Endodermal cell (in vitro differentiated cells): ENCODE results near the gene S1PR1. TPM values are rescaled to one million over a fixed set of nuclear protein-coding genes. Genes with fewer than 3 reads are reported as not detected.

ENCODE experiments used
- DNase-seq: peaks from one replicate; pipeline ENCODE4 v3.0.0-alpha.2; 2017
- H3K27ac ChIP-seq: 2 replicates; pipeline ENCODE4 v1.5.1; 2013; ENCODE audit warnings: mild to moderate bottlenecking, low read depth, low read length, moderate library complexity
- H3K27me3 ChIP-seq: 2 replicates; pipeline ENCODE4 v1.6.1; 2013; ENCODE audit warnings: mild to moderate bottlenecking, low read length, moderate library complexity; ENCODE audit not compliant: insufficient read depth, control insufficient read depth, poor library complexity, severe bottlenecking
- H3K36me3 ChIP-seq: 2 replicates; pipeline ENCODE4 v1.7.0; 2013; ENCODE audit warnings: mild to moderate bottlenecking, low read length, moderate library complexity; ENCODE audit not compliant: control insufficient read depth, insufficient read depth
- H3K4me1 ChIP-seq: one replicate; pipeline ENCODE4 v1.7.0; 2013; ENCODE audit warnings: low read length; ENCODE audit not compliant: control insufficient read depth, insufficient read depth
- H3K4me3 ChIP-seq: 2 replicates; pipeline ENCODE4 v1.5.1; 2013; ENCODE audit warnings: mild to moderate bottlenecking, low read length, moderate library complexity
- H3K9ac ChIP-seq: 2 replicates; pipeline ENCODE4 v1.6.1; 2013; ENCODE audit warnings: mild to moderate bottlenecking, low read length, moderate library complexity; ENCODE audit not compliant: poor library complexity, severe bottlenecking; ENCODE audit errors: extremely low read depth
- H3K9me3 ChIP-seq: 2 replicates; pipeline ENCODE4 v1.6.1; 2013; ENCODE audit warnings: mild to moderate bottlenecking, low read length, moderate library complexity; ENCODE audit not compliant: control insufficient read depth
- H3K27ac Mint-ChIP-seq: 2 replicates; pipeline ENCODE4 v1.8.0; 2020; ENCODE audit warnings: mixed read lengths
- H3K27me3 Mint-ChIP-seq: 2 replicates; pipeline ENCODE4 v1.8.0; 2021; ENCODE audit warnings: mild to moderate bottlenecking, mixed read lengths; ENCODE audit not compliant: insufficient read depth
- H3K36me3 Mint-ChIP-seq: 2 replicates; pipeline ENCODE4 v1.8.0; 2020; ENCODE audit warnings: low read depth, mixed read lengths
- H3K4me1 Mint-ChIP-seq: 2 replicates; pipeline ENCODE4 v1.8.0; 2020; ENCODE audit warnings: mixed read lengths
- H3K4me3 Mint-ChIP-seq: 2 replicates; pipeline ENCODE4 v1.8.0; 2020; ENCODE audit warnings: mild to moderate bottlenecking, moderate library complexity, mixed read lengths
- H3K9me3 Mint-ChIP-seq: 2 replicates; pipeline ENCODE4 v1.8.0; 2020; ENCODE audit warnings: mild to moderate bottlenecking, mixed read lengths
- WGBS, 2 experiments: methylation state at CpG; one replicate each; pipeline versions ENCODE4 v1.1.5 to v1.1.7; 2013; ENCODE audit warnings: missing lambda C conversion rate in 2 of 2, mixed read lengths in 1 of 2; ENCODE audit not compliant: insufficient coverage in 1 of 2, insufficient read length in 1 of 2; 5-methylcytosine and 5-hydroxymethylcytosine counted together
- total RNA-seq, 2 donors: library from RNA; stranded (reverse); fragmentation: NEBNext Ultra II Directional in 1 of 2; extraction: Animal tissue kit (Norgen Biotek cat#: 25700) in 1 of 2; gene quantifications; 2 replicates in 1 of 2; 3 replicates in 1 of 2; pipeline ENCODE4 v1.2.1, GENCODE V29; 2021
- TF ChIP-seq, protein P1 (sequence below): fragments of 200-600 bp; sonication (generic); conservative IDR thresholded peaks from 2 replicates; pipeline ENCODE4 v1.5.0; 2021; ENCODE audit warnings: antibody characterized with exemption, mild to moderate bottlenecking

The S1PR1 gene
- total RNA-seq, 2 donors from 2014 or later: 0.35 to 0.53 TPM

DNA sequence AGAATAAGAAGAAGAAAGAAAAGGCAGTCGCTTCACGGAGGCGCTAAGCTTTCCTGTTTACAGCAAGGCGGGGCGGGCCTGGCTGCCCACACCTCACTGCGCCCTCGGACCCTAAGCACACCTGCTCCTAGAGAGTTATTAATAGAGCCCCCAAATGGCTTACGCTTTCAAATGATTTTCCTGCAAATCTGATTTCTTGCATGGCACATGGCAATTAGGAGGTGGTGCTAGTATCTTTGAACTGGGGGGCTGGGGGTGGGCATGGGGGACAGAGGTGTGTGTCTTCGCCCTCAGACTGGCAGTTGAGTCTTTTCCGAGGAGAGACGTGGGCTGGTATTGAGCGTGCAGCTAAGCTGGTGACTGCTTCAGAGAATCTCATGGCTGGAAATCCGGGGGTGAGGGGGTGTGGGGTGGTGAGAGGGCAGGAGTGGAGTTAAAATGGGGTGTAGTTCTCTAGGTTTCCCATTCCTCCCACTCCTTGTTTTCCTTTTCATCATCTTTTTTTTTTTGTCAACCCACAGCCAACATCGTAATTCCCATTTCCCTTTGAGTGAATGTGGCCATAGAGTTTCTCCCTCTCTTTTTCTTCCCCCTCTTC lies 1.3 kb downstream of the S1PR1 start:
- no peak overlapping the region for H3K27ac Mint-ChIP-seq
- peaks cover 70% of the 10 kb centered on the region for H3K27me3 Mint-ChIP-seq
- DNase-seq: peak; percentile 66
- Histone ChIP-seq H3K9me3 (no peaks in the 10 kb centered on the region), H3K27ac (no peak overlapping the region), H3K4me3 (peak overlapping the region; percentile 54), H3K4me1 (no peaks in the 10 kb centered on the region), H3K9ac (no peak overlapping the region), H3K27me3 (peaks cover 50% of the 10 kb centered on the region), H3K36me3 (no peaks in the 10 kb centered on the region)
- H3K36me3 Mint-ChIP-seq: no peaks in the 10 kb centered on the region
- H3K4me1 Mint-ChIP-seq: peaks cover 17% of the 10 kb centered on the region
- peak overlapping the region; percentile 74 for H3K4me3 Mint-ChIP-seq
- TF ChIP-seq, protein P1, sequence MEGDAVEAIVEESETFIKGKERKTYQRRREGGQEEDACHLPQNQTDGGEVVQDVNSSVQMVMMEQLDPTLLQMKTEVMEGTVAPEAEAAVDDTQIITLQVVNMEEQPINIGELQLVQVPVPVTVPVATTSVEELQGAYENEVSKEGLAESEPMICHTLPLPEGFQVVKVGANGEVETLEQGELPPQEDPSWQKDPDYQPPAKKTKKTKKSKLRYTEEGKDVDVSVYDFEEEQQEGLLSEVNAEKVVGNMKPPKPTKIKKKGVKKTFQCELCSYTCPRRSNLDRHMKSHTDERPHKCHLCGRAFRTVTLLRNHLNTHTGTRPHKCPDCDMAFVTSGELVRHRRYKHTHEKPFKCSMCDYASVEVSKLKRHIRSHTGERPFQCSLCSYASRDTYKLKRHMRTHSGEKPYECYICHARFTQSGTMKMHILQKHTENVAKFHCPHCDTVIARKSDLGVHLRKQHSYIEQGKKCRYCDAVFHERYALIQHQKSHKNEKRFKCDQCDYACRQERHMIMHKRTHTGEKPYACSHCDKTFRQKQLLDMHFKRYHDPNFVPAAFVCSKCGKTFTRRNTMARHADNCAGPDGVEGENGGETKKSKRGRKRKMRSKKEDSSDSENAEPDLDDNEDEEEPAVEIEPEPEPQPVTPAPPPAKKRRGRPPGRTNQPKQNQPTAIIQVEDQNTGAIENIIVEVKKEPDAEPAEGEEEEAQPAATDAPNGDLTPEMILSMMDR: no peak
- H3K9me3 Mint-ChIP-seq: no peaks in the 10 kb centered on the region
- WGBS, 2 experiments: 23% methylated on average over 13 of the region's 14 CpGs; no CpG with 5 or more reads in 1 of the 2 experiments

DNA sequence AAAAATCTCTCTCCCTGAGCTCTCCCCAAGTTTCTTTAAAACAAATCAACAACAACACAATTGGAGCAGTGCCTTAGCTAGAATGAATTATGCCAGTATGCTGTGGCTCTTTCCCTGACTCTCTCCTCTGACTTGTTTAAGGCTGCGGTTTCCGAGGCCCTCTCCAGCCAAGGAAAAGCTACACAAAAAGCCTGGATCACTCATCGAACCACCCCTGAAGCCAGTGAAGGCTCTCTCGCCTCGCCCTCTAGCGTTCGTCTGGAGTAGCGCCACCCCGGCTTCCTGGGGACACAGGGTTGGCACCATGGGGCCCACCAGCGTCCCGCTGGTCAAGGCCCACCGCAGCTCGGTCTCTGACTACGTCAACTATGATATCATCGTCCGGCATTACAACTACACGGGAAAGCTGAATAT lies 1.9 kb downstream of the S1PR1 start:
- peaks cover 46% of the 10 kb centered on the region for H3K27me3 ChIP-seq
- H3K4me3 Mint-ChIP-seq: peak overlapping the region; percentile 74
- no peaks in the 10 kb centered on the region for H3K36me3 ChIP-seq
- TF ChIP-seq, protein P1: peak; percentile 94
- no peaks in the 10 kb centered on the region for H3K4me1 ChIP-seq
- H3K27ac Mint-ChIP-seq: no peak overlapping the region
- H3K9me3 Mint-ChIP-seq: no peaks in the 10 kb centered on the region
- no peak overlapping the region for H3K4me3 ChIP-seq
- WGBS, 2 experiments: 19% methylated on average over 14 to 17 of the region's 17 CpGs
- H3K27ac ChIP-seq: no peak overlapping the region
- peaks cover 17% of the 10 kb centered on the region for H3K4me1 Mint-ChIP-seq
- DNase-seq: peak; percentile 96
- no peaks in the 10 kb centered on the region for H3K36me3 Mint-ChIP-seq
- peaks cover 64% of the 10 kb centered on the region for H3K27me3 Mint-ChIP-seq
- no peak overlapping the region for H3K9ac ChIP-seq
- no peaks in the 10 kb centered on the region for H3K9me3 ChIP-seq

DNA sequence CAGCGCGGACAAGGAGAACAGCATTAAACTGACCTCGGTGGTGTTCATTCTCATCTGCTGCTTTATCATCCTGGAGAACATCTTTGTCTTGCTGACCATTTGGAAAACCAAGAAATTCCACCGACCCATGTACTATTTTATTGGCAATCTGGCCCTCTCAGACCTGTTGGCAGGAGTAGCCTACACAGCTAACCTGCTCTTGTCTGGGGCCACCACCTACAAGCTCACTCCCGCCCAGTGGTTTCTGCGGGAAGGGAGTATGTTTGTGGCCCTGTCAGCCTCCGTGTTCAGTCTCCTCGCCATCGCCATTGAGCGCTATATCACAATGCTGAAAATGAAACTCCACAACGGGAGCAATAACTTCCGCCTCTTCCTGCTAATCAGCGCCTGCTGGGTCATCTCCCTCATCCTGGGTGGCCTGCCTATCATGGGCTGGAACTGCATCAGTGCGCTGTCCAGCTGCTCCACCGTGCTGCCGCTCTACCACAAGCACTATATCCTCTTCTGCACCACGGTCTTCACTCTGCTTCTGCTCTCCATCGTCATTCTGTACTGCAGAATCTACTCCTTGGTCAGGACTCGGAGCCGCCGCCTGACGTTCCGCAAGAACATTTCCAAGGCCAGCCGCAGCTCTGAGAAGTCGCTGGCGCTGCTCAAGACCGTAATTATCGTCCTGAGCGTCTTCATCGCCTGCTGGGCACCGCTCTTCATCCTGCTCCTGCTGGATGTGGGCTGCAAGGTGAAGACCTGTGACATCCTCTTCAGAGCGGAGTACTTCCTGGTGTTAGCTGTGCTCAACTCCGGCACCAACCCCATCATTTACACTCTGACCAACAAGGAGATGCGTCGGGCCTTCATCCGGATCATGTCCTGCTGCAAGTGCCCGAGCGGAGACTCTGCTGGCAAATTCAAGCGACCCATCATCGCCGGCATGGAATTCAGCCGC lies 2.5 kb downstream of the S1PR1 start:
- TF ChIP-seq, protein P1: peak; percentile 36
- H3K9me3 ChIP-seq: no peaks in the 10 kb centered on the region
- no peaks in the 10 kb centered on the region for H3K4me1 ChIP-seq
- Mint-ChIP-seq H3K36me3 (no peaks in the 10 kb centered on the region), H3K4me1 (peaks cover 17% of the 10 kb centered on the region), H3K27me3 (peaks cover 57% of the 10 kb centered on the region), H3K4me3 (no peak overlapping the region), H3K9me3 (no peaks in the 10 kb centered on the region), H3K27ac (no peak overlapping the region)
- H3K4me3 ChIP-seq: no peak overlapping the region
- no peak for DNase-seq
- no peak overlapping the region for H3K9ac ChIP-seq
- no peaks in the 10 kb centered on the region for H3K36me3 ChIP-seq
- no peak overlapping the region for H3K27ac ChIP-seq
- H3K27me3 ChIP-seq: peaks cover 40% of the 10 kb centered on the region
- 94 to 96% methylated on average over 31 to 42 of the region's 42 CpGs for WGBS, 2 experiments
